ENCODE results near the gene STAP2.

The STAP2 gene

DNA sequence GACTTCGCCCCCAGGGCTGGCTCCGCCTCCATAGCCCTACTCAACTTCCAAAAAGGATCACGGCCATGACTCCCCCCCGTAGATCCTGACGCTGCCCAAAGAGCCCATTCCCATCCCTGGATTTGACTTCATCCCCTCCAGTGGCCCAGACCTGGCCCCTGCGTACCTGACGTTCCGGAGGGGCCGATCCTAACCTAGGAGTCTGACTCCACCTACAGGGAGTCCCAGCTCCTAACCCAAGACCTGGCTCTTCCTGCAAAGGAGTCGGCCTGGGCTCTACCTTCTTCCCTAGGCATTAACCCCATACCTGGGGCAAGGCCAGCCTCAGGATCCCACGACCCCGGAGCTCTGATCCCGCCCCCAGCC lies 10.8 kb downstream of the STAP2 start:
- Histone ChIP-seq H3K23ac (ENCODE audit: low read length) (no peak overlapping the region), H3K9me3 (ENCODE audit: insufficient read depth, low read depth, low read length) (peaks cover 11% of the 10 kb centered on the region), H2BK5ac (ENCODE audit: low read depth, low read length, poor library complexity) (no peak overlapping the region), H3K27ac (ENCODE audit: low read depth, low read length) (peak overlapping the region; percentile 16), H4K12ac (ENCODE audit: low read depth, low read length) (no peak overlapping the region), H4K91ac (ENCODE audit: low read depth, low read length) (no peak overlapping the region), H3K9ac (ENCODE audit: low read length) (no peak overlapping the region), H4K8ac (ENCODE audit: low read depth, low read length) (peak overlapping the region; percentile 22), H2AK5ac (ENCODE audit: low read length) (no peak overlapping the region), H2AFZ (ENCODE audit: insufficient read depth, low read length, poor library complexity) (peak overlapping the region; percentile 50), H3K27me3 (ENCODE audit: insufficient read depth, low read length) (no peaks in the 10 kb centered on the region), H2BK120ac (ENCODE audit: insufficient read depth, low read length, poor library complexity) (peak overlapping the region; percentile 50), H3K36me3 (ENCODE audit: control insufficient read depth in 1 of 2, insufficient read depth in 2 of 2, low read length in 2 of 2) (peaks cover 2 to 9% of the 10 kb centered on the region in 2 experiments), H3K14ac (ENCODE audit: low read length) (no peak overlapping the region), H3K4me3 (ENCODE audit: low read depth, low read length) (peak overlapping the region; percentile 43), H3K4me1 (ENCODE audit: control insufficient read depth in 1 of 2, insufficient read depth in 2 of 2, low read length in 2 of 2) (peaks cover 13 to 15% of the 10 kb centered on the region in 2 experiments), H2BK12ac (ENCODE audit: low read length) (peak overlapping the region; percentile 28), H3K79me2 (ENCODE audit: control insufficient read depth, insufficient read depth, low read length, poor library complexity) (no peaks in the 10 kb centered on the region), H3K18ac (ENCODE audit: low read length) (no peak overlapping the region), H3K4me2 (ENCODE audit: low read length) (peak overlapping the region; percentile 63), H3K79me1 (ENCODE audit: low read length) (no peaks in the 10 kb centered on the region), H3K4ac (ENCODE audit: low read depth, low read length) (no peak overlapping the region)
- DNase-seq: peak in 1 of 2 donors; percentile 68
- WGBS (ENCODE audit: extremely low coverage, insufficient coverage, insufficient read length): no CpG with 5 or more reads among the region's 13 CpGs

DNA sequence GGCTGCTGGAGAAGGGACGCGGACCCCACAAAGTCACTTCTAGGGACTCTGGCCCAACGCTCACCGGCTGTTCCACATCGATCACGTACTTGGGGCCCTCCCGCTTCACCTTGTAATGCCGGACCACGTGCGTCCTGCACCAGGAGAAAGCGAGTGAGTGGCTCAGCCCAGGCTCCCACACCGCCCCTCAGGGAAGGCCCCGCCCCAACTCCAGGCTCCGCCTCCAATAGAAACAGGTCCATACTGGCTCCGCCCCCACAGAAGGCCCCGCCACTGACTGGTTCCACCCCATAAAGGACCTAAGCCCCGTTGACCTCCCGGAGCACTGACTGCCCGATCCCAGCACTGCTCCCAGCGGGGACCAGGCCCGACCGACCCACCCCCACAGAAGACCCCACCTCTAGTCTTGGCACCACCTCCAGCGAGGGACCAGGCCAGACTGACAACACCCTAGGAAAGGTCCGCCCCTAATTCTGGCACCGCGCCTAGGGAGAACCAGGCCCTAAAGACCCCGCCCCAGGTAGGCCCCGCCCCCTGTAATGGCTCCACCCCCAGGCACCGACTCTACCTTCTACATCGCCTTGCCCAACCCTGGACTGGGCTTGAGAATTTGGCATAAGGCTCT lies 11.3 kb downstream of the STAP2 start:
- no peaks in the 10 kb centered on the region for H3K79me1 ChIP-seq (ENCODE audit: low read length)
- H3K9me3 ChIP-seq (ENCODE audit: insufficient read depth, low read depth, low read length): peaks cover 14% of the 10 kb centered on the region
- no peak overlapping the region for H3K14ac ChIP-seq (ENCODE audit: low read length)
- no peak overlapping the region for H3K9ac ChIP-seq (ENCODE audit: low read length)
- H4K12ac ChIP-seq (ENCODE audit: low read depth, low read length): no peak overlapping the region
- no peaks in the 10 kb centered on the region for H3K79me2 ChIP-seq (ENCODE audit: control insufficient read depth, insufficient read depth, low read length, poor library complexity)
- peak overlapping the region; percentile 63 for H3K4me2 ChIP-seq (ENCODE audit: low read length)
- H3K27ac ChIP-seq (ENCODE audit: low read depth, low read length): no peak overlapping the region
- H3K23ac ChIP-seq (ENCODE audit: low read length): no peak overlapping the region
- H4K8ac ChIP-seq (ENCODE audit: low read depth, low read length): peak overlapping the region; percentile 56
- no peak overlapping the region for H2AK5ac ChIP-seq (ENCODE audit: low read length)
- no peak overlapping the region for H4K91ac ChIP-seq (ENCODE audit: low read depth, low read length)
- peak; percentile 48 to 69 for DNase-seq
- no peak overlapping the region for H3K4ac ChIP-seq (ENCODE audit: low read depth, low read length)
- H3K4me3 ChIP-seq (ENCODE audit: low read depth, low read length): no peak overlapping the region
- H3K18ac ChIP-seq (ENCODE audit: low read length): no peak overlapping the region
- H2BK5ac ChIP-seq (ENCODE audit: low read depth, low read length, poor library complexity): no peak overlapping the region
- H3K36me3 ChIP-seq (ENCODE audit: control insufficient read depth in 1 of 2, insufficient read depth in 2 of 2, low read length in 2 of 2): peaks cover 2 to 9% of the 10 kb centered on the region in 2 experiments
- no CpG with 5 or more reads among the region's 30 CpGs for WGBS (ENCODE audit: extremely low coverage, insufficient coverage, insufficient read length)
- H3K27me3 ChIP-seq (ENCODE audit: insufficient read depth, low read length): no peaks in the 10 kb centered on the region
- peaks cover 13 to 15% of the 10 kb centered on the region in 2 experiments for H3K4me1 ChIP-seq (ENCODE audit: control insufficient read depth in 1 of 2, insufficient read depth in 2 of 2, low read length in 2 of 2)
- H2AFZ ChIP-seq (ENCODE audit: insufficient read depth, low read length, poor library complexity): peak overlapping the region; percentile 50
- no peak overlapping the region for H2BK120ac ChIP-seq (ENCODE audit: insufficient read depth, low read length, poor library complexity)
- H2BK12ac ChIP-seq (ENCODE audit: low read length): no peak overlapping the region

DNA sequence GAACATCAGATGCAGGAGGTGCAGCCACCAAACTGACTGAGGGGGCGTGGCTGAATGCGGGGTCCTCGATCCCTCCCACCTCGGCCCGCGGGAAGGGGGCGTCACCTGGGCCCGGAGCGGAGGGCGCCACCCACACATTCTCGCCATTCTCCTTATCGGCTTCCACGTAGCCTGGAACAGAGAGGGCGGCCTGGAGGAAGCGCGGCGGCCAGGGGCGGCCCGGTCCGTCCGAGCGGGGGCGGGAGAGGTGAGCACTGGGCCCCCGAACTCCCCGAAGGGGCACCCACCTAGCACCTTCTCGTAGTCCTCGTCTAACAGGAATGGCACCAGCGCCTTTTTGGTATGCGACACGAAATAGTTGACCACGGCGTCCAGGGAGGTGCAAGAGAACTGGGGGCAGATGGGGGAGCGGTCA lies 11.8 kb downstream of the STAP2 start:
- H4K91ac ChIP-seq (ENCODE audit: low read depth, low read length): no peak overlapping the region

DNA sequence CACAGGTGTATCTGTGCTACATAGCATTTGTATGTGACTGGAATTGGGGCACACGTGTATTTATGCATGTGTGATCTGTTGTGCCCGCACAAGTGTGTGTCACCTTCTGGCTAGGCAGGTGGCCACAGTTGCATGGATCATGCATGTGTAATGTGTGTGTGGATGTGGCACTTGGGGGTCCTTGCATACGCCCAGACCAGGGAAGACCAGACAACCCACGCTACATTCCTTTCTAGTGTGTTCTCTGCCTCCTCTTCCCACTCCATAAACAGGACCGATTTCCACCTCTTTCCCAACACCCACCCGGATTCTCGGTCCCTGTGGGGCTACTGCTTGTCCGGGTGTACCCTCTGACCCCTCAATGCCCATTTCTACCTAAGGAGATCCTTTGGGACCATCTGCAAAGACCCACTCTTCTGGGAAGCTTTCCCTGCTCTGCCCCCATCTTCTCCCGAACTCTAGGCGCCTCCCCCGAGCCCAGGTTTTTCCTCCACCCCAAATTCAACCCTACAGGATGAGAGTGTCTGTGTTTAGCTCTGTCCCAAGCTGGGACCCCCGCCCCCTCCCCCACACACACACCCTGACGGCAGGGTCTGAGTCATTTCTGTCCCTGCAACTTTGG lies 12.3 kb downstream of the STAP2 start:
- Histone ChIP-seq H3K9ac (ENCODE audit: low read length) (no peak overlapping the region), H3K27ac (ENCODE audit: low read depth, low read length) (no peak overlapping the region), H3K4me3 (ENCODE audit: low read depth, low read length) (no peak overlapping the region), H3K36me3 (ENCODE audit: control insufficient read depth in 1 of 2, insufficient read depth in 2 of 2, low read length in 2 of 2) (peaks cover 2 to 9% of the 10 kb centered on the region in 2 experiments), H2BK12ac (ENCODE audit: low read length) (no peak overlapping the region), H3K79me2 (ENCODE audit: control insufficient read depth, insufficient read depth, low read length, poor library complexity) (no peaks in the 10 kb centered on the region), H3K4ac (ENCODE audit: low read depth, low read length) (no peak overlapping the region), H3K14ac (ENCODE audit: low read length) (no peak overlapping the region), H4K8ac (ENCODE audit: low read depth, low read length) (no peak overlapping the region), H2AK5ac (ENCODE audit: low read length) (no peak overlapping the region), H3K4me1 (ENCODE audit: control insufficient read depth in 1 of 2, insufficient read depth in 2 of 2, low read length in 2 of 2) (peaks cover 13 to 15% of the 10 kb centered on the region in 2 experiments), H2AFZ (ENCODE audit: insufficient read depth, low read length, poor library complexity) (no peak overlapping the region), H3K18ac (ENCODE audit: low read length) (no peak overlapping the region), H3K4me2 (ENCODE audit: low read length) (peak overlapping the region; percentile 49), H3K23ac (ENCODE audit: low read length) (no peak overlapping the region), H2BK5ac (ENCODE audit: low read depth, low read length, poor library complexity) (no peak overlapping the region), H4K91ac (ENCODE audit: low read depth, low read length) (no peak overlapping the region), H3K27me3 (ENCODE audit: insufficient read depth, low read length) (no peaks in the 10 kb centered on the region), H3K79me1 (ENCODE audit: low read length) (no peaks in the 10 kb centered on the region), H2BK120ac (ENCODE audit: insufficient read depth, low read length, poor library complexity) (no peak overlapping the region), H3K9me3 (ENCODE audit: insufficient read depth, low read depth, low read length) (peaks cover 14% of the 10 kb centered on the region), H4K12ac (ENCODE audit: low read depth, low read length) (no peak overlapping the region)
- no peak for DNase-seq
- WGBS (ENCODE audit: extremely low coverage, insufficient coverage, insufficient read length): no CpG with 5 or more reads among the region's 13 CpGs

More for the DNA sequence above, 11.8 kb downstream of the STAP2 start:
- Histone ChIP-seq H3K14ac (ENCODE audit: low read length) (no peak overlapping the region), H3K4me1 (ENCODE audit: control insufficient read depth in 1 of 2, insufficient read depth in 2 of 2, low read length in 2 of 2) (peaks cover 13 to 15% of the 10 kb centered on the region in 2 experiments), H3K4me2 (ENCODE audit: low read length) (peak overlapping the region; percentile 49), H3K4me3 (ENCODE audit: low read depth, low read length) (peak overlapping the region; percentile 31), H2BK5ac (ENCODE audit: low read depth, low read length, poor library complexity) (no peak overlapping the region), H3K27ac (ENCODE audit: low read depth, low read length) (no peak overlapping the region), H3K79me1 (ENCODE audit: low read length) (no peaks in the 10 kb centered on the region), H4K12ac (ENCODE audit: low read depth, low read length) (no peak overlapping the region), H3K36me3 (ENCODE audit: control insufficient read depth in 1 of 2, insufficient read depth in 2 of 2, low read length in 2 of 2) (peaks cover 2 to 9% of the 10 kb centered on the region in 2 experiments), H2BK120ac (ENCODE audit: insufficient read depth, low read length, poor library complexity) (no peak overlapping the region), H3K79me2 (ENCODE audit: control insufficient read depth, insufficient read depth, low read length, poor library complexity) (no peaks in the 10 kb centered on the region), H3K4ac (ENCODE audit: low read depth, low read length) (no peak overlapping the region), H3K18ac (ENCODE audit: low read length) (no peak overlapping the region), H2AK5ac (ENCODE audit: low read length) (no peak overlapping the region), H3K27me3 (ENCODE audit: insufficient read depth, low read length) (no peaks in the 10 kb centered on the region), H3K23ac (ENCODE audit: low read length) (no peak overlapping the region), H3K9ac (ENCODE audit: low read length) (no peak overlapping the region), H3K9me3 (ENCODE audit: insufficient read depth, low read depth, low read length) (peaks cover 14% of the 10 kb centered on the region), H4K8ac (ENCODE audit: low read depth, low read length) (no peak overlapping the region), H2AFZ (ENCODE audit: insufficient read depth, low read length, poor library complexity) (no peak overlapping the region), H2BK12ac (ENCODE audit: low read length) (no peak overlapping the region)
- DNase-seq: no peak
- WGBS (ENCODE audit: extremely low coverage, insufficient coverage, insufficient read length): no CpG with 5 or more reads among the region's 33 CpGs
